K562 (cell line): Measurements from ENCODE around the gene FAM50A. TPM values are rescaled to one million over a fixed set of nuclear protein-coding genes. Genes with fewer than 3 reads are reported as not detected.

ENCODE experiments used
- CC2D1A ChIP-seq: fragments of 450-650 bp; IDR thresholded peaks from 2 replicates; pipeline ENCODE4 v1.6.1; 2017; ENCODE audit warnings: mild to moderate bottlenecking
- CTBP1 ChIP-seq: fragments of 450-650 bp; IDR thresholded peaks from 2 replicates; pipeline ENCODE4 v1.6.1; 2016; ENCODE audit warnings: borderline replicate concordance
- CXXC5 ChIP-seq: fragments of 250-450 bp; sonication (Bioruptor Pico); IDR thresholded peaks from 2 replicates; pipeline ENCODE4 v1.8.0; 2022; ENCODE audit warnings: inconsistent platforms, mild to moderate bottlenecking, moderate library complexity
- DDX20 ChIP-seq: fragments of 450-650 bp; IDR thresholded peaks from 2 replicates; pipeline ENCODE4 v1.6.1; 2016; ENCODE audit warnings: missing genetic modification characterization, low read depth, mild to moderate bottlenecking, missing compliant biosample characterization, moderate library complexity
- ETV1 ChIP-seq: fragments of 450-650 bp; conservative IDR thresholded peaks from 2 replicates; pipeline ENCODE4 v1.6.1; 2016; ENCODE audit warnings: missing genetic modification characterization, control low read depth, low read depth, missing compliant biosample characterization
- FOXK1 ChIP-seq: sonication (generic); formaldehyde crosslinking; IDR thresholded peaks from 2 replicates; pipeline ENCODE4 v1.8.0; 2022; ENCODE audit warnings: missing genetic modification reagents, mild to moderate bottlenecking, borderline replicate concordance
- KHSRP ChIP-seq: fragments of 450-650 bp; IDR thresholded peaks from 2 replicates; pipeline ENCODE4 v1.6.1; 2017
- NCOA4 ChIP-seq: fragments of 450-650 bp; IDR thresholded peaks from 2 replicates; pipeline ENCODE4 v1.6.1; 2018; ENCODE audit warnings: mild to moderate bottlenecking; ENCODE audit not compliant: partially characterized antibody
- NONO ChIP-seq, 2 experiments: fragments of 200-400 bp in 1 of 2; fragments of 450-650 bp in 1 of 2; formaldehyde crosslinking in 1 of 2; IDR thresholded peaks; 2 replicates each; pipeline ENCODE4 v1.6.1; 2017; ENCODE audit warnings: low read depth in 2 of 2, mild to moderate bottlenecking in 2 of 2, moderate library complexity in 2 of 2, low read length in 1 of 2
- PHF8 ChIP-seq: fragments of 200-600 bp; sonication (generic); IDR thresholded peaks from 2 replicates; pipeline ENCODE4 v1.6.1; 2012; ENCODE audit warnings: mixed run types, mild to moderate bottlenecking, inconsistent platforms, low read length, moderate library complexity, borderline replicate concordance
- POLR2A ChIP-seq: fragments of 450-650 bp; conservative IDR thresholded peaks from 2 replicates; pipeline ENCODE4 v1.6.1; 2016
- PTTG1 ChIP-seq: fragments of 450-650 bp; IDR thresholded peaks from 2 replicates; pipeline ENCODE4 v1.6.1; 2016; ENCODE audit warnings: low read depth, mild to moderate bottlenecking, missing genetic modification characterization, missing compliant biosample characterization
- TAF15 ChIP-seq: fragments of 200-400 bp; formaldehyde crosslinking; IDR thresholded peaks from 2 replicates; pipeline ENCODE4 v1.6.1; 2017; ENCODE audit warnings: mild to moderate bottlenecking, low read depth, low read length, moderate library complexity
- TARDBP ChIP-seq: fragments of 450-650 bp; IDR thresholded peaks from 2 replicates; pipeline ENCODE4 v1.6.1; 2016
- TCF7L2 ChIP-seq: fragments of 150-350 bp; IDR thresholded peaks from 2 replicates; pipeline ENCODE4 v1.6.1; 2016; ENCODE audit warnings: low read depth, mild to moderate bottlenecking, low read length, moderate library complexity
- YBX1 ChIP-seq: fragments of 450-650 bp; IDR thresholded peaks from 2 replicates; pipeline ENCODE4 v1.7.1; 2016; ENCODE audit warnings: mild to moderate bottlenecking
- ZBED1 ChIP-seq: IDR thresholded peaks from 2 replicates; pipeline ENCODE4 v1.6.1; 2014
- ZNF174 ChIP-seq: fragments of 250-450 bp; sonication (Bioruptor Pico); IDR thresholded peaks from 2 replicates; pipeline ENCODE4 v1.4.0; 2020; ENCODE audit warnings: mild to moderate bottlenecking
- ZNF23 ChIP-seq: fragments of 250-450 bp; sonication (Bioruptor Pico); IDR thresholded peaks from 2 replicates; pipeline ENCODE4 v1.4.0; 2020; ENCODE audit warnings: mild to moderate bottlenecking
- polyA plus RNA-seq, 8 experiments: library from polyadenylated mRNA; depleted of rRNA in 4 of 8; stranded (reverse) in 5 of 8; unstranded in 3 of 8; fragments of >200 nt; fragmentation: Nextera tagmentation in 2 of 8; fragmentation: Illumina TruSeq in 1 of 8; extraction: Ambion mirVana in 2 of 8; extraction: Trizol in 1 of 8; gene quantifications; 2 replicates each; pipeline versions ENCODE4 v1.2.1 to v1.2.3, GENCODE V29; 2011 to 2014; ENCODE audit warnings: inconsistent platforms in 1 of 8, missing spikeins in 1 of 8
- total RNA-seq, 7 experiments: library from RNA; depleted of rRNA in 6 of 7; stranded (reverse); fragments of >200 nt in 6 of 7; fragmentation: Illumina TruSeq in 2 of 7; extraction: Trizol in 2 of 7; gene quantifications; 2 replicates each; pipeline versions ENCODE4 v1.2.1 to v1.2.3, GENCODE V29; 2011 to 2021; ENCODE audit warnings: low replicate concordance in 1 of 7
- TF ChIP-seq, protein P1 (sequence below): fragments of 250-450 bp; sonication (Bioruptor Pico); IDR thresholded peaks from 2 replicates; pipeline ENCODE4 v1.5.0; 2020; ENCODE audit warnings: mild to moderate bottlenecking
- TF ChIP-seq, protein P2 (sequence below): IDR thresholded peaks from 2 replicates; pipeline ENCODE4 v1.6.1; 2012; ENCODE audit warnings: low read depth, low read length, improper control_type of control experiment, borderline replicate concordance
- TF ChIP-seq, protein P3 (sequence below): sonication (generic); formaldehyde crosslinking; IDR thresholded peaks from 2 replicates; pipeline ENCODE4 v1.8.1; 2023; ENCODE audit warnings: mild to moderate bottlenecking, missing genetic modification reagents

FAM50A gene
- total and polyA plus RNA-seq, 9 of the 15 experiments (the other 6 are each of a cell fraction or from before 2014, with no cell fraction given): 4.4 to 114 (median 67.3) TPM

DNA sequence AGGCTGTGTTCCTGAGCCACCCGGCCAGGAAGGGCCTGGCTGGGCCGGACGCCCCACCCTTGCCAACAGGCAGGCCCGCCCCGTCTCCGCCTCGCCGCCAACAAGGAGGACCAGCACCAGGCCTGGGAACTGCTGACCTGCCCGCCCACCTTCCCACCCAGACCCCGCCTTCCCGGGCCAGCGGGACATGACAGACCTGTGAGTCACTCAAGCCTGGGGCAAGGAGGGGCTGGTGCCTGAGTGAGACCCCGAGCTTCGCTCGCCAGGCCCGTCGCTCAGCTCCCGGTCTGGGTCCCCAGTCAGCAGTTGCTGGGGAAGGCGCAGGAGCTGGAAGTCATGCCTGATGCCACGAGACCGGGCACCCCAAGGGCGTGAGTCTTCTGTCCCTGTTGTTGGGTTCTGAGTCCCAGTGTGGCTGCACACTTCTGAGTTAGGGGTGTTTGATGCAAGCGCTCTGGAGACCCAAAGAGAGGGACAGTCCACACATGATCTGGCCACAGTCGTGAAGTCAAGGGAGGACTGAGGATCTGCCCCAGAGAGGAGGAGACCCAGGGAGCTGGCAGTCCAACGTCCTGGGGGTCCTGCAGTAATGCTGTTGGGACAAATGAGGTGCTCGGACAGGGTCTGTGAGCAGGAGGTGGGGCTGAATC is 34.6 kb upstream of the FAM50A start, which contains the start of gene DNASE1L1 (continued):
- TF ChIP-seq PHF8 (peak; percentile 38; the same call in 1 of the 2 replicates), ETV1 (no peak), ZBED1 (no peak), CTBP1 (0 out of 2 replicates have a peak, but pooled peaks have one; percentile 29), YBX1 (no peak), KHSRP (no peak), FOXK1 (CRISPR knock-in tag) (no peak), TARDBP (no peak), NONO (IDR thresholded peaks at IDR 0.05; ENCODE audit: low read depth in 2 of 2, low read length in 1 of 2) (no peak), NCOA4 (no peak), CC2D1A (no peak), ZNF174 (CRISPR knock-in tag) (no peak), DDX20 (tag) (no peak), TCF7L2 (no peak), POLR2A (no peak), ZNF23 (CRISPR knock-in tag) (no peak), PTTG1 (no peak), TAF15 (no peak), CXXC5 (CRISPR knock-in tag) (0 out of 2 replicates have a peak, but pooled peaks have one; percentile 31)
- TF ChIP-seq, protein P1, sequence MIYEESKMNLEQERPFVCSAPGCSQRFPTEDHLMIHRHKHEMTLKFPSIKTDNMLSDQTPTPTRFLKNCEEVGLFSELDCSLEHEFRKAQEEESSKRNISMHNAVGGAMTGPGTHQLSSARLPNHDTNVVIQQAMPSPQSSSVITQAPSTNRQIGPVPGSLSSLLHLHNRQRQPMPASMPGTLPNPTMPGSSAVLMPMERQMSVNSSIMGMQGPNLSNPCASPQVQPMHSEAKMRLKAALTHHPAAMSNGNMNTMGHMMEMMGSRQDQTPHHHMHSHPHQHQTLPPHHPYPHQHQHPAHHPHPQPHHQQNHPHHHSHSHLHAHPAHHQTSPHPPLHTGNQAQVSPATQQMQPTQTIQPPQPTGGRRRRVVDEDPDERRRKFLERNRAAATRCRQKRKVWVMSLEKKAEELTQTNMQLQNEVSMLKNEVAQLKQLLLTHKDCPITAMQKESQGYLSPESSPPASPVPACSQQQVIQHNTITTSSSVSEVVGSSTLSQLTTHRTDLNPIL (CRISPR knock-in tag): no peak
- TF ChIP-seq, protein P2, sequence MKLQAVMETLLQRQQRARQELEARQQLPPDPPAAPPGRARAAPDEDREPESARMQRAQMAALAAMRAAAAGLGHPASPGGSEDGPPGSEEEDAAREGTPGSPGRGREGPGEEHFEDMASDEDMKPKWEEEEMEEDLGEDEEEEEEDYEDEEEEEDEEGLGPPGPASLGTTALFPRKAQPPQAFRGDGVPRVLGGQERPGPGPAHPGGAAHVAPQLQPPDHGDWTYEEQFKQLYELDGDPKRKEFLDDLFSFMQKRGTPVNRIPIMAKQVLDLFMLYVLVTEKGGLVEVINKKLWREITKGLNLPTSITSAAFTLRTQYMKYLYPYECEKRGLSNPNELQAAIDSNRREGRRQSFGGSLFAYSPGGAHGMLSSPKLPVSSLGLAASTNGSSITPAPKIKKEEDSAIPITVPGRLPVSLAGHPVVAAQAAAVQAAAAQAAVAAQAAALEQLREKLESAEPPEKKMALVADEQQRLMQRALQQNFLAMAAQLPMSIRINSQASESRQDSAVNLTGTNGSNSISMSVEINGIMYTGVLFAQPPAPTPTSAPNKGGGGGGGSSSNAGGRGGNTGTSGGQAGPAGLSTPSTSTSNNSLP: no peak
- TF ChIP-seq, protein P3, sequence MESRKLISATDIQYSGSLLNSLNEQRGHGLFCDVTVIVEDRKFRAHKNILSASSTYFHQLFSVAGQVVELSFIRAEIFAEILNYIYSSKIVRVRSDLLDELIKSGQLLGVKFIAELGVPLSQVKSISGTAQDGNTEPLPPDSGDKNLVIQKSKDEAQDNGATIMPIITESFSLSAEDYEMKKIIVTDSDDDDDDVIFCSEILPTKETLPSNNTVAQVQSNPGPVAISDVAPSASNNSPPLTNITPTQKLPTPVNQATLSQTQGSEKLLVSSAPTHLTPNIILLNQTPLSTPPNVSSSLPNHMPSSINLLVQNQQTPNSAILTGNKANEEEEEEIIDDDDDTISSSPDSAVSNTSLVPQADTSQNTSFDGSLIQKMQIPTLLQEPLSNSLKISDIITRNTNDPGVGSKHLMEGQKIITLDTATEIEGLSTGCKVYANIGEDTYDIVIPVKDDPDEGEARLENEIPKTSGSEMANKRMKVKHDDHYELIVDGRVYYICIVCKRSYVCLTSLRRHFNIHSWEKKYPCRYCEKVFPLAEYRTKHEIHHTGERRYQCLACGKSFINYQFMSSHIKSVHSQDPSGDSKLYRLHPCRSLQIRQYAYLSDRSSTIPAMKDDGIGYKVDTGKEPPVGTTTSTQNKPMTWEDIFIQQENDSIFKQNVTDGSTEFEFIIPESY: no peak
